ENCODE data around the gene MRPL21. TPM values are rescaled to one million over a fixed set of nuclear protein-coding genes. Genes with fewer than 3 reads are reported as not detected.

MRPL21 gene
- total RNA-seq, 1 donor from 2014 or later: 39.9 TPM

- no peak for DNase-seq (ENCODE audit: low read depth)
Observed at GRCh38 chr11:68843052-68843561, 60.5 kb downstream of the MRPL21 start.

GRCh38 chr11:68842427-68843051 is 61.1 kb downstream of the MRPL21 start:
- DNase-seq (ENCODE audit: low read depth): no peak

- peak; percentile 56 for DNase-seq (ENCODE audit: low read depth)
Observed at GRCh38 chr11:68841718-68842426, 61.8 kb downstream of the MRPL21 start, which contains the start of gene CPT1A. CPT1A (minus strand) TSS chr11:68841916; CDS start chr11:68815474, 26,442 bp downstream.

Other genes starting within 250 kb of the MRPL21 start
- not detected in 2 replicates for gene GAL, start 219.3 kb downstream of the MRPL21 start, total RNA-seq
- gene TESMIN, start 152.3 kb downstream of the MRPL21 start, total RNA-seq: not detected in 2 replicates
- 1.9 and 2.8 TPM in 2 replicates for gene CPT1A, start 61.9 kb downstream of the MRPL21 start, total RNA-seq
- gene IGHMBP2, start 59 bp upstream of the MRPL21 start, total RNA-seq: 9.7 and 10.0 TPM in 2 replicates
- not detected in 2 replicates for gene MRGPRD, start 77.2 kb upstream of the MRPL21 start, total RNA-seq
- 0.21 TPM in 1 of 2 replicates, not detected in the other for gene MRGPRF, start 109.4 kb upstream of the MRPL21 start, total RNA-seq
- gene TPCN2, start 145.1 kb upstream of the MRPL21 start, total RNA-seq: 1.8 and 5.6 TPM in 2 replicates

All from myocyte (in vitro differentiated cells).